Sigmoid colon (tissue), 7 donors: ENCODE measurements around the gene FAT2. TPM values are rescaled to one million over a fixed set of nuclear protein-coding genes. Genes with fewer than 3 reads are reported as not detected.

Experiments used
- DNase-seq: peaks from one replicate; pipeline ENCODE4 v3.0.0-alpha.2; 2019
- H3K27ac ChIP-seq, 4 donors: fragments of 200-600 bp; sonication (generic); one replicate each; pipeline ENCODE4 v1.5.1; 2016 to 2019; ENCODE audit warnings: mild to moderate bottlenecking in 1 of 4
- H3K27me3 ChIP-seq, 3 donors: fragments of 200-600 bp; sonication (generic); one replicate each; pipeline ENCODE4 v1.5.1; 2019; ENCODE audit warnings: mild to moderate bottlenecking in 1 of 3
- H3K36me3 ChIP-seq, 4 donors: fragments of 200-600 bp; sonication (generic); one replicate each; pipeline ENCODE4 v1.5.1; 2016 to 2019
- H3K4me1 ChIP-seq, 4 donors: fragments of 200-600 bp; sonication (generic); one replicate each; pipeline ENCODE4 v1.5.1; 2017 to 2019
- H3K4me3 ChIP-seq, 4 donors: fragments of 200-600 bp; sonication (generic); one replicate each; pipeline ENCODE4 v1.5.1; 2017 to 2019; ENCODE audit warnings: mild to moderate bottlenecking in 2 of 4, moderate library complexity in 1 of 4
- H3K9me3 ChIP-seq, 4 donors: fragments of 200-600 bp in 3 of 4; sonication (generic) in 3 of 4; one replicate each; pipeline versions ENCODE4 v1.5.1 to v1.6.1; 2013 to 2019
- EP300 ChIP-seq, 4 donors: sonication (generic); formaldehyde crosslinking; IDR thresholded peaks; one replicate each; pipeline ENCODE4 v1.6.1; 2017; ENCODE audit warnings: antibody characterized with exemption in 4 of 4
- POLR2A ChIP-seq, 2 donors: fragments of 450-650 bp; IDR thresholded peaks; one replicate each; pipeline ENCODE4 v1.6.1; 2016; ENCODE audit warnings: antibody characterized with exemption in 2 of 2, mild to moderate bottlenecking in 2 of 2, moderate library complexity in 2 of 2
- POLR2AphosphoS5 ChIP-seq, 4 donors: sonication (generic); formaldehyde crosslinking; IDR thresholded peaks; one replicate each; pipeline ENCODE4 v1.6.1; 2017; ENCODE audit warnings: antibody characterized with exemption in 4 of 4
- WGBS, 2 donors: extraction: QIAGEN DNeasy Blood & Tissue Kit; methylation state at CpG; one replicate each; pipeline ENCODE4 v1.1.7; 2013; 5-methylcytosine and 5-hydroxymethylcytosine counted together
- intact Hi-C: fragments of 100-400 bp; cut with DNase I; formaldehyde crosslinking; loops from one replicate; pipeline ENCODE4 v1.15.1; 2023
- polyA plus RNA-seq, 3 donors: library from polyadenylated mRNA; stranded (reverse); fragments of 200-250 nt; gene quantifications; one replicate each; pipeline ENCODE4 v1.2.3, GENCODE V29; 2013
- total RNA-seq, 4 donors: library from RNA; depleted of rRNA; stranded (reverse); fragments of >200 nt; gene quantifications; one replicate each; pipeline ENCODE4 v1.1.0, GENCODE V29; 2016
- TF ChIP-seq, protein P1 (sequence below), 4 experiments: fragments of 450-650 bp in 3 of 4; fragments of 200-600 bp in 1 of 4; IDR thresholded peaks; one replicate each; pipeline ENCODE4 v1.5.1; 2016 to 2019; ENCODE audit warnings: antibody characterized with exemption in 4 of 4, mild to moderate bottlenecking in 3 of 4, moderate library complexity in 2 of 4
- donor health status: healthy with polysubstance abuse.
- donor health status: Bipolar disorder and iron deficiency.
- donor health status: healthy.

The FAT2 gene
- total and polyA plus RNA-seq, 7 donors: 0.03 TPM; not detected in 6

GRCh38 chr5:151570058-151570457, 21.1 kb downstream of the FAT2 start:
- Histone ChIP-seq H3K36me3 (no peaks in the 10 kb centered on the region), H3K27ac (no peak overlapping the region), H3K4me1 (peaks cover 0 to 16% (median 6%) of the 10 kb centered on the region in 4 donors), H3K27me3 (no peaks in the 10 kb centered on the region), H3K9me3 (no peaks in the 10 kb centered on the region), H3K4me3 (no peak overlapping the region)
- WGBS, 2 donors: 51 to 67% methylated on average over 2 of the region's 2 CpGs
- TF ChIP-seq POLR2AphosphoS5 (IDR thresholded peaks at IDR 0.05) (no peak), EP300 (IDR thresholded peaks at IDR 0.05) (no peak), POLR2A (IDR thresholded peaks at IDR 0.05) (no peak)
- TF ChIP-seq, protein P1, sequence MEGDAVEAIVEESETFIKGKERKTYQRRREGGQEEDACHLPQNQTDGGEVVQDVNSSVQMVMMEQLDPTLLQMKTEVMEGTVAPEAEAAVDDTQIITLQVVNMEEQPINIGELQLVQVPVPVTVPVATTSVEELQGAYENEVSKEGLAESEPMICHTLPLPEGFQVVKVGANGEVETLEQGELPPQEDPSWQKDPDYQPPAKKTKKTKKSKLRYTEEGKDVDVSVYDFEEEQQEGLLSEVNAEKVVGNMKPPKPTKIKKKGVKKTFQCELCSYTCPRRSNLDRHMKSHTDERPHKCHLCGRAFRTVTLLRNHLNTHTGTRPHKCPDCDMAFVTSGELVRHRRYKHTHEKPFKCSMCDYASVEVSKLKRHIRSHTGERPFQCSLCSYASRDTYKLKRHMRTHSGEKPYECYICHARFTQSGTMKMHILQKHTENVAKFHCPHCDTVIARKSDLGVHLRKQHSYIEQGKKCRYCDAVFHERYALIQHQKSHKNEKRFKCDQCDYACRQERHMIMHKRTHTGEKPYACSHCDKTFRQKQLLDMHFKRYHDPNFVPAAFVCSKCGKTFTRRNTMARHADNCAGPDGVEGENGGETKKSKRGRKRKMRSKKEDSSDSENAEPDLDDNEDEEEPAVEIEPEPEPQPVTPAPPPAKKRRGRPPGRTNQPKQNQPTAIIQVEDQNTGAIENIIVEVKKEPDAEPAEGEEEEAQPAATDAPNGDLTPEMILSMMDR (IDR thresholded peaks at IDR 0.05): no peak
- DNase-seq: no peak
- intact Hi-C loops: no loop called here

DNA sequence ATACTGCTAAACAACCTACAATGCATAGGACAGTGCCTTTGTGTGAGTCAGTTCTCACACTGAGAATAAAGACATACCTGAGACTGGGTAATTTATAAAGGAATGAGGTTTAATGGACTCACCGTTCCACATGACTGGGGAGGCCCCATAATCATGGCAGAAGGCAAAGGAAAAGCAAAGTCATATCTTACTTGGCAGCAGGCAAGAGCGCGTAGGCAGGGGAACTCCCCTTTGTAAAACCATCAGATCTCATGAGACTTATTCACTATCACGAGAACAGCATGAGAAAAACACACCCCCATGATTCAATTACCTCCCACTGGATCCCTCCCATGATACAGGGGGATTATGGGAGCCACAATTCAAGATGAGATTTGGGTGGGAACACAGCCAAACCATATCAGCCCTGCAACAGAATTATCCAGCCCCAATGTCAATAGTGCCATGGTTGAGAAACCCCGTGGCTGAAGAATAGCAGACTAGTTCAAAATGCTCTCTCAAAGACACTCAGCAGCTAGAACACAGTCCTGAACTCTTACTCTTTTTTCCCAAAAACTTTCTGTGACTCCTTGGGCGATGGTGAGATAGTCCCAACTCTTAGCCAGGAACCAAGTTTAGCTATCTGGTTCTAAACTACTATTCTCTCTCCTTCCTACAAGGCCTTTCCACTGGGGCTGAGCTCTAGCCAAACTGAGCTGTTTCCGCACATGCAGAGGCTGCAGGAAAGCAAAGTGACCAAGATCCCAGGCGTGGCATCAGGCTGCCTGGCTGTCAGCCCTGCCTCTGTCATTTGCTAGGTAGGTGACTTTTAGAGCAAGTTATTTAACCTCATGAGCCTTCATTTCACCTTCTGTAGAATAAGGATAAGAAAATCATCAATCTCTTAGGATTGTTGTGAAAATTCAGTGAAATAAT, 21.7 kb downstream of the FAT2 start:
- peaks cover 0 to 16% (median 6%) of the 10 kb centered on the region in 4 donors for H3K4me1 ChIP-seq
- no peaks in the 10 kb centered on the region for H3K36me3 ChIP-seq
- H3K4me3 ChIP-seq: no peak overlapping the region
- intact Hi-C loops: no loop called here
- H3K27me3 ChIP-seq: no peaks in the 10 kb centered on the region
- WGBS, 2 donors: 53 to 71% methylated on average over 8 of the region's 8 CpGs
- no peak for DNase-seq
- no peaks in the 10 kb centered on the region for H3K9me3 ChIP-seq
- TF ChIP-seq POLR2A (IDR thresholded peaks at IDR 0.05) (no peak), EP300 (IDR thresholded peaks at IDR 0.05) (no peak), POLR2AphosphoS5 (IDR thresholded peaks at IDR 0.05) (no peak)
- H3K27ac ChIP-seq: no peak overlapping the region

DNA sequence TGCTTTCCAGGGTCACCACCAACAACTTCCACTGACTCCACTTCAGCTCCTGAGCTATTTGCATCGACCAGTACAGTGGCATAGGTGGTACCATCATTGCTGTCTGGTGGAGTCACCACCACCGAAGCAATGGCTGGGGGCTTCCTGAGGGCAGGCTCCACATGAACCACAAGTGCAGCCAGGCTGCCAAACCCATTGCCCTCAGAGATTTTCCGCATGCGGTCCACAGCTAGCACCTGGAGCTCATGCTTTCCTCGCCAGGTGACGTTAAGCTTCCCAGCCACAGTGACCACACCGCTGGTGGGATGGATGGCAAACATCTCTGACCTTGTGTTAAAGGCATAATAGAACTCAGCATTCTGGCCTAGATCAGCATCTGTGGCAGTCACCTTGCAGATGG, 23.1 kb downstream of the FAT2 start:
- DNase-seq: no peak
- Histone ChIP-seq H3K27me3 (no peaks in the 10 kb centered on the region), H3K36me3 (no peaks in the 10 kb centered on the region), H3K9me3 (no peaks in the 10 kb centered on the region), H3K4me1 (peaks cover 0 to 16% (median 6%) of the 10 kb centered on the region in 4 donors), H3K27ac (no peak overlapping the region), H3K4me3 (no peak overlapping the region)
- intact Hi-C loops: no loop called here
- 77 to 87% methylated on average over 7 of the region's 7 CpGs for WGBS, 2 donors
- TF ChIP-seq, protein P1 (IDR thresholded peaks at IDR 0.05): no peak
- no peak for TF ChIP-seq EP300 (IDR thresholded peaks at IDR 0.05)
- no peak for TF ChIP-seq POLR2AphosphoS5 (IDR thresholded peaks at IDR 0.05)

DNA sequence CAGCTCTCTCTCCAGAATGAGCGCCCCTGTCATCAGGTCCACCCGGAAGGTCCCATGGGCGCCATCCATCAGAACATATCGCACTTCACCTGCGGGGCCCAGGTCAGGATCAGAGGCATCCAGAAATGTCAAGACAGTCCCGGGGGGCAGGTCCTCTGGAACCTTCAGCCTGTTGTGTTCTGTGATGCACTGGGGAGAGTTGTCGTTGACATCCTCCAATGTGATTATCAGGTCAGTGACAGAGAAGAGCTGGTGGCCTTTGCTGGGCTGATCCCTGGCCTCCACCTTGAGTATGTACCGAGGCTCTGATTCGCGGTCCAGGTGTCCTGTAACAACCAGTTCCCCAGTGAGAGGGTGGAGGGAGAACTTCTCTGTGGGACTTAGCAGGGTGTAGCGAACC, 25.2 kb downstream of the FAT2 start:
- intact Hi-C loops: no loop called here
- TF ChIP-seq, protein P1 (IDR thresholded peaks at IDR 0.05): no peak
- TF ChIP-seq EP300 (IDR thresholded peaks at IDR 0.05) (no peak), POLR2A (IDR thresholded peaks at IDR 0.05) (no peak), POLR2AphosphoS5 (IDR thresholded peaks at IDR 0.05) (no peak)
- H3K4me3 ChIP-seq: no peak overlapping the region
- DNase-seq: no peak
- WGBS, 2 donors: 94 to 95% methylated on average over 11 of the region's 11 CpGs
- no peaks in the 10 kb centered on the region for H3K36me3 ChIP-seq
- no peak overlapping the region for H3K27ac ChIP-seq
- no peaks in the 10 kb centered on the region for H3K27me3 ChIP-seq
- no peaks in the 10 kb centered on the region for H3K9me3 ChIP-seq
- peaks cover 0 to 9% (median 3%) of the 10 kb centered on the region in 4 donors for H3K4me1 ChIP-seq

DNA sequence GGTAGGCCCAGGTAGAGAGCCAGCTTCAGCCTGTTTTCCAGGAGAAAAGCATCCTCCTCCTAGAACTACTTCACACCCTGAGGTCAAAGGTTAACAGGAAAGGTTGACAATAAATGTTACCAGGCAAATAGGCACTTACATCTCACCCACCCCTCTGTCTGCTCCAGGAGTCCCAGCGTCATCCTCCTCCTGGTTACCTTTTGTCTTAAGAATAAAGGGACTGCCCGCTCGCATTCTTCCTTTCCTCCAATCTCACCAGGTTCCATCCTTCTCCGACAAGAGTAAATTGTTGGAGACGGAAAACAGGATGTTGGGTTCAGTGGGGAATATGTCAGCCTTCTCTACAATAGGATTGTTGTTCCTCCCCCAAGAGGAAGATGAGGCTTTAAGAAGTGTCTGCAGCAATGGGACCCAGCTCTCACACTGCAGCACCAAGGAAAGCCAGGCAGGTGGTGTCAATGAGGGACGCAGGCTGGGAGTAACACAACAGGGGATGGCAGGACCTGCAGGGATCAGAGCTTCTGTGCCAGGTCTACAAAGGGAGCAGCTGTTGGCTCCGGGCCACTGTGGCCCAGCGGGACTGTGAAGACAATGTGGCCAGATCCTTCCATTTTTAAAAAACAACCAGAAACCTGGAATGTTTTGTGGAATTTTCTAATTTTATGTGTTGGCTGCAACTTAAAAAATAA, 29.0 kb downstream of the FAT2 start:
- no peaks in the 10 kb centered on the region for H3K27me3 ChIP-seq
- H3K27ac ChIP-seq: no peak overlapping the region
- no peaks in the 10 kb centered on the region for H3K4me1 ChIP-seq
- no peaks in the 10 kb centered on the region for H3K36me3 ChIP-seq
- H3K4me3 ChIP-seq: no peak overlapping the region
- no peaks in the 10 kb centered on the region for H3K9me3 ChIP-seq
- no peak for DNase-seq
- intact Hi-C loops: no loop called here
- TF ChIP-seq, protein P1 (IDR thresholded peaks at IDR 0.05): no peak
- TF ChIP-seq EP300 (IDR thresholded peaks at IDR 0.05): no peak
- no peak for TF ChIP-seq POLR2A (IDR thresholded peaks at IDR 0.05)
- TF ChIP-seq POLR2AphosphoS5 (IDR thresholded peaks at IDR 0.05): no peak
- 77 to 87% methylated on average over 8 of the region's 8 CpGs for whole genome bisulfite sequencing, 2 donors
